Measurements from ENCODE around the gene APOL2.
"Not testable (repeated sequence)": the region's sequence is repeated elsewhere in the genome, so short reads cannot be mapped to it uniquely, and the experiment has no call there.

Gene APOL2

GRCh38 chr22:36197065-36197440 is 42.3 kb downstream of the APOL2 start:
- Histone ChIP-seq H3K36me3 (ENCODE audit: control insufficient read depth, insufficient read depth, low read length) (no peaks in the 10 kb centered on the region), H3K9me3 (ENCODE audit: control insufficient read depth, low read length) (no peaks in the 10 kb centered on the region), H3K4me3 (ENCODE audit: extremely low read depth, insufficient read depth, low read length, poor library complexity, severe bottlenecking) (no peak overlapping the region), H3K27ac (ENCODE audit: low read depth, low read length, severe bottlenecking) (peak overlapping the region; percentile 37), H3K4me1 (ENCODE audit: control insufficient read depth, insufficient read depth, low read length, poor library complexity, severe bottlenecking) (peaks cover 23% of the 10 kb centered on the region)
- 14 to 57% methylated on average over 1 of the region's 5 CpGs for WGBS, 2 experiments (ENCODE audit: insufficient coverage in 2 of 2)

GRCh38 chr22:36196254-36197064 is 42.9 kb downstream of the APOL2 start:
- no peak overlapping the region for H3K4me3 ChIP-seq (ENCODE audit: extremely low read depth, insufficient read depth, low read length, poor library complexity, severe bottlenecking)
- H3K27ac ChIP-seq (ENCODE audit: low read depth, low read length, severe bottlenecking): no peak overlapping the region

GRCh38 chr22:36194971-36195370 is 44.4 kb downstream of the APOL2 start:
- WGBS, 2 experiments (ENCODE audit: insufficient coverage in 2 of 2): 43 to 44% methylated on average over 5 of the region's 5 CpGs

More at GRCh38 chr22:36196254-36197064, 42.9 kb downstream of the APOL2 start:
- no peaks in the 10 kb centered on the region for H3K36me3 ChIP-seq (ENCODE audit: control insufficient read depth, insufficient read depth, low read length)
- no peaks in the 10 kb centered on the region for H3K9me3 ChIP-seq (ENCODE audit: control insufficient read depth, low read length)
- 43 to 57% methylated on average over 2 of the region's 6 CpGs for WGBS, 2 experiments (ENCODE audit: insufficient coverage in 2 of 2)
- H3K4me1 ChIP-seq (ENCODE audit: control insufficient read depth, insufficient read depth, low read length, poor library complexity, severe bottlenecking): peaks cover 23% of the 10 kb centered on the region

GRCh38 chr22:36194385-36194784 is 44.9 kb downstream of the APOL2 start:
- Histone ChIP-seq H3K4me1 (ENCODE audit: control insufficient read depth, insufficient read depth, low read length, poor library complexity, severe bottlenecking) (peaks cover 23% of the 10 kb centered on the region), H3K27ac (ENCODE audit: low read depth, low read length, severe bottlenecking) (no peak overlapping the region), H3K4me3 (ENCODE audit: extremely low read depth, insufficient read depth, low read length, poor library complexity, severe bottlenecking) (no peak overlapping the region), H3K9me3 (ENCODE audit: control insufficient read depth, low read length) (no peaks in the 10 kb centered on the region), H3K36me3 (ENCODE audit: control insufficient read depth, insufficient read depth, low read length) (no peaks in the 10 kb centered on the region)
- WGBS, 2 experiments (ENCODE audit: insufficient coverage in 2 of 2): 80 to 92% methylated on average over 1 to 2 of the region's 2 CpGs

More at GRCh38 chr22:36194971-36195370, 44.4 kb downstream of the APOL2 start:
- Histone ChIP-seq H3K9me3 (ENCODE audit: control insufficient read depth, low read length) (no peaks in the 10 kb centered on the region), H3K4me1 (ENCODE audit: control insufficient read depth, insufficient read depth, low read length, poor library complexity, severe bottlenecking) (peaks cover 23% of the 10 kb centered on the region), H3K36me3 (ENCODE audit: control insufficient read depth, insufficient read depth, low read length) (no peaks in the 10 kb centered on the region), H3K4me3 (ENCODE audit: extremely low read depth, insufficient read depth, low read length, poor library complexity, severe bottlenecking) (no peak overlapping the region), H3K27ac (ENCODE audit: low read depth, low read length, severe bottlenecking) (no peak overlapping the region)

GRCh38 chr22:36193577-36193976 is 45.8 kb downstream of the APOL2 start:
- Histone ChIP-seq H3K4me3 (ENCODE audit: extremely low read depth, insufficient read depth, low read length, poor library complexity, severe bottlenecking) (no peak overlapping the region), H3K36me3 (ENCODE audit: control insufficient read depth, insufficient read depth, low read length) (no peaks in the 10 kb centered on the region), H3K9me3 (ENCODE audit: control insufficient read depth, low read length) (no peaks in the 10 kb centered on the region), H3K27ac (ENCODE audit: low read depth, low read length, severe bottlenecking) (no peak overlapping the region), H3K4me1 (ENCODE audit: control insufficient read depth, insufficient read depth, low read length, poor library complexity, severe bottlenecking) (peaks cover 23% of the 10 kb centered on the region)
- 51 to 57% methylated on average over 3 of the region's 3 CpGs for WGBS, 2 experiments (ENCODE audit: insufficient coverage in 2 of 2)

GRCh38 chr22:36193171-36193570 is 46.2 kb downstream of the APOL2 start:
- no peaks in the 10 kb centered on the region for H3K9me3 ChIP-seq (ENCODE audit: control insufficient read depth, low read length)
- H3K4me3 ChIP-seq (ENCODE audit: extremely low read depth, insufficient read depth, low read length, poor library complexity, severe bottlenecking): no peak overlapping the region
- no peaks in the 10 kb centered on the region for H3K36me3 ChIP-seq (ENCODE audit: control insufficient read depth, insufficient read depth, low read length)
- WGBS, 2 experiments (ENCODE audit: insufficient coverage in 2 of 2): 91 to 94% methylated on average over 3 of the region's 3 CpGs
- H3K4me1 ChIP-seq (ENCODE audit: control insufficient read depth, insufficient read depth, low read length, poor library complexity, severe bottlenecking): peaks cover 23% of the 10 kb centered on the region
- H3K27ac ChIP-seq (ENCODE audit: low read depth, low read length, severe bottlenecking): no peak overlapping the region

- H3K9me3 ChIP-seq (ENCODE audit: control insufficient read depth, low read length): no peaks in the 10 kb centered on the region
These were observed 46.8 kb downstream of the APOL2 start for GRCh38 chr22:36192542-36192941.

GRCh38 chr22:36191106-36191836 is 48.1 kb downstream of the APOL2 start:
- Histone ChIP-seq H3K9me3 (ENCODE audit: control insufficient read depth, low read length) (no peaks in the 10 kb centered on the region), H3K4me3 (ENCODE audit: extremely low read depth, insufficient read depth, low read length, poor library complexity, severe bottlenecking) (no peak overlapping the region), H3K27ac (ENCODE audit: low read depth, low read length, severe bottlenecking) (no peak overlapping the region)

More at GRCh38 chr22:36192542-36192941, 46.8 kb downstream of the APOL2 start:
- Histone ChIP-seq H3K36me3 (ENCODE audit: control insufficient read depth, insufficient read depth, low read length) (no peaks in the 10 kb centered on the region), H3K4me3 (ENCODE audit: extremely low read depth, insufficient read depth, low read length, poor library complexity, severe bottlenecking) (no peak overlapping the region), H3K4me1 (ENCODE audit: control insufficient read depth, insufficient read depth, low read length, poor library complexity, severe bottlenecking) (peaks cover 19% of the 10 kb centered on the region), H3K27ac (ENCODE audit: low read depth, low read length, severe bottlenecking) (no peak overlapping the region)
- WGBS, 2 experiments (ENCODE audit: insufficient coverage in 2 of 2): 83 to 90% methylated on average over 3 to 4 of the region's 4 CpGs

GRCh38 chr22:36187862-36188261 is 51.5 kb downstream of the APOL2 start:
- not testable (repeated sequence) for H3K36me3 ChIP-seq (ENCODE audit: control insufficient read depth, insufficient read depth, low read length); H3K4me1 ChIP-seq (ENCODE audit: control insufficient read depth, insufficient read depth, low read length, poor library complexity, severe bottlenecking); H3K4me3 ChIP-seq (ENCODE audit: extremely low read depth, insufficient read depth, low read length, poor library complexity, severe bottlenecking); H3K27ac ChIP-seq (ENCODE audit: low read depth, low read length, severe bottlenecking); H3K9me3 ChIP-seq (ENCODE audit: control insufficient read depth, low read length)
- WGBS, 2 experiments (ENCODE audit: insufficient coverage in 2 of 2): 95% methylated on average over 3 of the region's 6 CpGs; no CpG with 5 or more reads in 1 of the 2 experiments

More at GRCh38 chr22:36191106-36191836, 48.1 kb downstream of the APOL2 start:
- WGBS, 2 experiments (ENCODE audit: insufficient coverage in 2 of 2): 82 to 86% methylated on average over 16 to 17 of the region's 17 CpGs
- H3K4me1 ChIP-seq (ENCODE audit: control insufficient read depth, insufficient read depth, low read length, poor library complexity, severe bottlenecking): peaks cover 6% of the 10 kb centered on the region
- H3K36me3 ChIP-seq (ENCODE audit: control insufficient read depth, insufficient read depth, low read length): no peaks in the 10 kb centered on the region

- Histone ChIP-seq H3K36me3 (ENCODE audit: control insufficient read depth, insufficient read depth, low read length) (no peaks in the 10 kb centered on the region), H3K4me1 (ENCODE audit: control insufficient read depth, insufficient read depth, low read length, poor library complexity, severe bottlenecking) (no peaks in the 10 kb centered on the region), H3K9me3 (ENCODE audit: control insufficient read depth, low read length) (no peaks in the 10 kb centered on the region), H3K27ac (ENCODE audit: low read depth, low read length, severe bottlenecking) (no peak overlapping the region), H3K4me3 (ENCODE audit: extremely low read depth, insufficient read depth, low read length, poor library complexity, severe bottlenecking) (no peak overlapping the region)
- WGBS, 2 experiments (ENCODE audit: insufficient coverage in 2 of 2): 92 to 95% methylated on average over 10 of the region's 14 CpGs
These were observed 53.3 kb downstream of the APOL2 start for GRCh38 chr22:36185828-36186624.
